UCSD-AML1 (cell line): Measurements from ENCODE around the gene KRTAP19-8.

Source experiments
- DNase-seq: peaks from one replicate; lab custom pipeline; 2025; ENCODE audit not compliant: unreplicated experiment; lab: John Stamatoyannopoulos, UW

Gene KRTAP19-8, protein sequence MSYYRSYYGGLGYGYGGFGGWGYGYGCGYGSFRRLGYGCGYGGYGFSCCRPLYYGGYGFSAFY

GRCh38 chr21:31038376-31038775 lies at the start of gene KRTAP19-8:
KRTAP19-8 (minus strand) TSS chr21:31038476; CDS start chr21:31038443, 33 bp downstream.
- no peak for DNase-seq

DNA sequence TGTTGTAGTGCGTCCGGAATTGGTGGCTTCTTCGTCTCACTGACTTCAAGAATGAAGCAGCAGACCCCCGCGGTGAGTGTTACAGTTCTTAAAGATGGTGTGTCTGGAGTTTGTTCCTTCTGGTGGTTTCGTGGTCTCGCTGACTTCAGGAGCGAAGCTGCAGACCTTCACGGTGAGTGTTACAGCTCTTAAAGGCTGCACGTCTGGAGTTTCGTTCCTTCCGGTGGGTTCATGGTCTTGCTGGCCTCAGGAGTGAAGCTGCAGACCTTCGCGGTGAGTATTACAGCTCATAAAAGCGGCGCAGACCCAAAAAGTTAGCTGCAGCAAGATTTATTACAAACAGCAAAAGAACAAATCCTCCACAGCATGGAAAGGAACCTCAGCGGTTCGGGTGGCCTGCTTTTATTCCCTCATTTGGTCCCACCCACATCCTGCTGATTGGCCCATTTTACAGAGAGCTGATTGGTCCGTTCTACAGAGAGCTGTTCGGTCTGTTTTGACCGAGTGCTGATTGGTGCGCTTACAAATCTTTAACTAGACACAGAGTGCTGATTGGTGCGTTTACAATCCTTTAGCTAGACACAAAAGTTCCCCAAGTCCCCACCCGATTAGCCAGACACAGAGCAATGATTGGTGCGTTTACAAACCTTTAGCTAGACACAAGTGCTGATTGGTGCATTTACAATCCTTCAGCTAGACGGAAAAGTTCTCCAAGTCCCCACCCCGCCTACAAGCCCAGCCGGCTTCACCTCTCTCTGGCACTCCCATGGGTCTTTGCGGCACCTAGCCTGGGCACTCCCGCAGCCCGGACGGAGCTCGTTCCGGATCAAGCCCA lies 49.6 kb upstream of the KRTAP19-8 start:
- DNase-seq: no peak

DNA sequence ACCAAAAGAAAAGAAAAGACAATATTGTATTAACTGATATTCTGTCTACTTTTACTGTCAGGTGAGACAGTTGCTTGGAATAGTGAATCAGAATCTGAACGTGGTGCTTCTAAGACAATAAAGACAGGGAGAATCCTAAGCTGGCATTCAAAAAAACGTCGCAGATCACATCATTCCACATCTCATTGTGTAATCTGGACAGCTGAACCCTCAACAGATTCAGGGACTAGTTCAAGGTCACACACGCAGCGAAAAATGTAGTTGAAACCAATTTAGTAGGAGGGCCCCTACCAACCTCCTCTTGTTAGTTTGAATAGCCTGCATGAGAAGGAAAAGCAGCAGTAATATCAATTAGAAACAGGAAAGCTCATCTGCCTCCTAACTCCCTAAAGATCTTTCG lies 46.4 kb upstream of the KRTAP19-8 start:
- no peak for DNase-seq

GRCh38 chr21:31078796-31079195 lies 40.5 kb upstream of the KRTAP19-8 start:
- no peak for DNase-seq

GRCh38 chr21:31078216-31078615 lies 39.9 kb upstream of the KRTAP19-8 start:
- no peak for DNase-seq

GRCh38 chr21:31075848-31076247 lies 37.6 kb upstream of the KRTAP19-8 start:
- no peak for DNase-seq

GRCh38 chr21:31072533-31072932 lies 34.3 kb upstream of the KRTAP19-8 start:
- DNase-seq: no peak

DNA sequence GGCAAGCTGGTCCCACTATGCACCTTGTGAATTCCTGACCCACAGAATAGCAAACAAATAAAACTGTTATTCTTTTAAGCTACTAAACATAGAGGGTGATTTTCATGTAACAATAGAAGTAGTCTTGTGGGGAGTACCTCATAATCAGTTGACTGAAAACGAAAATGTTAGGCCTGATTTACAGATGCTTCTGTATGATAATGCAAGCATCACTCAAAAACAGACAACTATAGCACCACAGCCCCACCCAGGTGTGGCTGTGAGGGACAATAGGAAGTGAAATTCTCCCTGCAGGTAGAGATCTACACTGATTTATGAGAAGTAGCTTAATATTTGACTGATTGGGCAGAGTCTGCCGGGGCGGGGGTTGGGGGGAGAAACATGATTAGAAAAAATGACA lies 26.5 kb upstream of the KRTAP19-8 start:
- DNase-seq: no peak

DNA sequence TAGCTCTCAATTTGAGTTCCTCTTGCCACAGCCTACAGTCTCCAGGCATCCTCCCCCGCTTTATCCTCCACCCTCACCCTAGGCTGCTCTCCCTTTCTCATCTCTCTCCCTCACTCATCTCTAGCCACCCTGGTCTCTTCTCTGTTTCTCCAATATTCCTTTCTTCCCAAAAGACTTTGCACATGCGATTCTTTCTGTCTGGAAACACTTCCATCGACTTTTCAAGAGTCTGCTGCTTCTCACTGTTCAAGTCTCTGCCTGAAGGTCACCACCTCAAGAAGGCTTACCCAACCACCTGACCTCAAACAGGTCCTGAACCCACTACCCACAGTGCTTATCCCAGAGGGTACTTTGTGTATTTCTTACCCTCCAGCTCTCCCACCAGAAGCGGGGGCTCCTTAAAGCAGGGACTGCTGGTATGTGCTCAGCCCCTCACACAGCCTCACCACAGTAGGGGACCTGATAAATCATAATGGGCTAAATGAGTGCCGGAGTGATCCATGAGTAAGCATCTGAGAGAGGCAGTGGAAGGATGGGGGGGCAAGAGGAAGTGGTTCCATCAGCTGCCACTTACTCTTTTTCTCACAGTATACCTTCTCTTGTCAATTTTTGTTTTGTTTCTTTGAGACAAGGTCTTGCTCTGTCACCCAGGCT lies 14.3 kb upstream of the KRTAP19-8 start:
- DNase-seq: no peak

- no peak for DNase-seq
These were observed 12.4 kb upstream of the KRTAP19-8 start for GRCh38 chr21:31050577-31051157.

- no peak for DNase-seq
These were observed 7.6 kb upstream of the KRTAP19-8 start for GRCh38 chr21:31045841-31046240.

DNA sequence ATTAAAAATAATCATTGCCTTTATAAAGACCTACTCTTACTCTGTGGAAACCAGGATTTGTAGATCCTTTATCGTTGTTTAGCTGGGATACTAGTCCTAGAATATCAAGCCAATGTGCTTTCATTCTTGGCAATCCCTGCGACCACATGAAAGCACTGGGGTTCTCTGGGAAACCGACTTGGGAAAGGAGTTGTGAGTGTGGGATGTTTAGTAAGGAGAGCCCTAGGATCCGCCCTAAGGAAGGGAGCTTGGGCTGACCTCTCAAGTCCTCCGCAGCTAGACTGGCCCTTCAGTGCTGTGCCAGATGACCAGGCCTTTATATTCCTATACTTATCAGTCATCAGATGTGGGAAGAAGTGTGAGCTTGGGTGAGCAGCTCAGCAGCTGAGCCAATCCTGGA lies 5.2 kb upstream of the KRTAP19-8 start:
- no peak for DNase-seq

- no peak for DNase-seq
These were observed 3.8 kb upstream of the KRTAP19-8 start for GRCh38 chr21:31042080-31042464.

DNA sequence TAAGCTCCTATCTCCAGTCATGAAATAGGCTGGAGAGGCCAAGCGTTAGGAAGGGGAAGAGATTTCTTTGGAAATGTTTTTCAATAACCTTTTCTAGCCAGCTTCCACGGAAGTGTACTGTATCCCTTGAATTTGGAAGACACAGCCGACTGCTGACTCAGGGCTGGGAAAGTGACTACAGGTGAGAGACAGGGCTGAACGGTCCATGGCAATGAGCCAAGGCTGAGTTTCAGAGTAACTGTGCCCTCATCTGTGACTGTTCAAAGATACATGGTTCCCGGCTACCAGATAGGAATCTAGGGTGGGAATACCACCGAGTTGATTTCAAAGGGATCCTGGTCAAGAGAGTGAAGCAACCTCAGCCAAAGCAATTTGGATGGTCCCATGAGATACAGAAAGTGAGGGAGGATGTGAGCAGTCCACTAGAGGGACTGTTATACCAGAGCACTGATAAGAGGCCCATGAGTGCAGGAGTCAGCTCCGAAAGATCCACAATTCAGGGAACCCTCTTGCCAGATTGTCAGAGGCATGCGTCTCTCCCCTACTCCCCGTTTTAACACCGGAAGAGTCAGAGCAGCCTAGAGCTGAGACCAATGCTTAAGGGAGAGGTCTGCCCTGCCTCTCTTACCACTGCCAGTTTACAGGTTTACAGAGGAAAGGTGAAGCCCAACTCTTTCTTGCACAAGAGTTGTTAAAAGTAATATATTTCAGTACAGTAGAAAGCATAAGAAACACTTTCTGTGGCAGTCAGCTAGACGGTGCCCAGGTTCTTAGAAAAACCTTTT lies 3.2 kb upstream of the KRTAP19-8 start:
- no peak for DNase-seq

- no peak for DNase-seq
These were observed 3.9 kb downstream of the KRTAP19-8 start for GRCh38 chr21:31034378-31034777.

GRCh38 chr21:31030367-31031106 lies 7.7 kb downstream of the KRTAP19-8 start:
- no peak for DNase-seq

- no peak for DNase-seq
These were observed 14.6 kb downstream of the KRTAP19-8 start for GRCh38 chr21:31023680-31024079.

DNA sequence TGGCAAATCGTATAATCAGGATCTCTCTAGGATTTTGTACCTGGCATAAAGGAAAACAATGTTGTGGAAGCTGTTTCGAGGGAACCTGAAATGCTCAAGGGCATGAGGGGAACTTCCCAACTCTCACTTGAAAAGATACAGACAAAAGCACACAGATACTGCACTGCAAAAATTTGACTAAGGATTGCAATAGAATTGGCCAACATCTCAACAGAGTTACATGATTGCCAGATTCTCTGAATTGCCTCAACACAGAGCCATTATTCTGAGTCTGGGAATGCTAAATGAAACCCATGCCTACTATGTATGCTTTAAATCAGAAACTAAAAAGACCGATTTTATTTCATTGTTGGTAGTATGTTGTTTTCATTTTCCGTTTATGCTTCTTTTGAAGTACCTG lies 16.0 kb downstream of the KRTAP19-8 start:
- DNase-seq: no peak

DNA sequence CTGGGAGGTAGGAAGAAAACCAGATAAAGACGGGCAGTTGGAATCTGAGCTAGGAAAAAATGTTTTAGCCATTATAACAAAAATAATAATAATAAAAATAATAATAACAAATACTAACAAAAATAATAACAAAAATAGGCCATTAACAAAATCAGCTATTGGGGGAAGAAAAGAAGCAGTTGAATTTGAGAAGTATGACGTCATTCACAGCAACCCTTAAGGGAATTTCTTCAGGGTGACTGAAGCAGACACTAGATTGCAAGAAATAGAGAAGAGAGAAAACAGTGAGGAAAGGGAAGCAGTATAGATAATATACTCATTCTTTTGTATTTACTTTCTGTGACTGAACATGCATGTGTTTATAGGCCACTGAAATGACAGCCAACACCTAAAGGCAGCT lies 20.0 kb downstream of the KRTAP19-8 start:
- no peak for DNase-seq

GRCh38 chr21:31014891-31015290 lies 23.4 kb downstream of the KRTAP19-8 start:
- no peak for DNase-seq
